ENCODE data around the gene CALD1.
A peak's percentile ranks its signal among the peaks of the same experiment; 100 is the strongest.

Gene CALD1

DNA sequence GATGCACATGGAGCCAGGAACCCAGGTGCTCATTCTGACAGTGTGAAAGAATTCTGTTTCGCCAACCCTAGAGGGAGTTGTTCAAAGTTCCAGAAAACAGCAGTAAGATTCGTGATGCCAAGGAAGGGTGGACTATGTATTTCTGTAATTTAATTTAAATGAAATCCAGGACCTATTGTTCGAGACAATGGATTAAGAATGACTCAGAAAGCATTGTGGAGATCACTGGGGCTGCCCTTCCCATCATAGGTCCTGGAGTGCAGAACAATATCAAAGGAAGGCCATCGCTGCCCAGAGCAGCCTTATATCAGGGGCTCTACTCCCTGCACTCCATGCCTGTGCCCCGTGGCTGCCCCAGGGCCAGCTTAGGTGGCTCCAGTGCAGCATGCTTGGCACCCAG is 32.1 kb upstream of the CALD1 start:
- Histone ChIP-seq H3K27me3 (ENCODE audit: insufficient read depth, low read length) (no peaks in the 10 kb centered on the region), H3K4me2 (ENCODE audit: low read length) (no peak overlapping the region), H3K36me3 (ENCODE audit: control insufficient read depth in 1 of 2, insufficient read depth in 2 of 2, low read length in 2 of 2) (no peaks in the 10 kb centered on the region), H3K4me3 (ENCODE audit: low read depth, low read length) (no peak overlapping the region), H3K79me1 (ENCODE audit: low read length) (peaks cover 7% of the 10 kb centered on the region), H3K23ac (ENCODE audit: low read length) (no peak overlapping the region), H2AK5ac (ENCODE audit: low read length) (no peak overlapping the region), H2BK5ac (ENCODE audit: low read depth, low read length, poor library complexity) (no peak overlapping the region), H2BK120ac (ENCODE audit: insufficient read depth, low read length, poor library complexity) (no peak overlapping the region), H3K14ac (ENCODE audit: low read length) (no peak overlapping the region), H2AFZ (ENCODE audit: insufficient read depth, low read length, poor library complexity) (no peak overlapping the region), H3K4ac (ENCODE audit: low read depth, low read length) (no peak overlapping the region), H3K18ac (ENCODE audit: low read length) (no peak overlapping the region), H2BK12ac (ENCODE audit: low read length) (peak overlapping the region; percentile 21), H3K27ac (ENCODE audit: low read depth, low read length) (no peak overlapping the region), H4K12ac (ENCODE audit: low read depth, low read length) (no peak overlapping the region), H3K9me3 (ENCODE audit: insufficient read depth, low read depth, low read length) (no peaks in the 10 kb centered on the region), H3K9ac (ENCODE audit: low read length) (no peak overlapping the region), H4K8ac (ENCODE audit: low read depth, low read length) (no peak overlapping the region), H4K91ac (ENCODE audit: low read depth, low read length) (peak overlapping the region; percentile 3), H3K4me1 (ENCODE audit: control insufficient read depth in 1 of 2, insufficient read depth in 2 of 2, low read length in 2 of 2) (peaks cover 11 to 17% of the 10 kb centered on the region in 2 experiments), H3K79me2 (ENCODE audit: control insufficient read depth, insufficient read depth, low read length, poor library complexity) (no peaks in the 10 kb centered on the region)
- no CpG with 5 or more reads among the region's 5 CpGs for WGBS (ENCODE audit: extremely low coverage, insufficient coverage, insufficient read length)
- no peak for DNase-seq

DNA sequence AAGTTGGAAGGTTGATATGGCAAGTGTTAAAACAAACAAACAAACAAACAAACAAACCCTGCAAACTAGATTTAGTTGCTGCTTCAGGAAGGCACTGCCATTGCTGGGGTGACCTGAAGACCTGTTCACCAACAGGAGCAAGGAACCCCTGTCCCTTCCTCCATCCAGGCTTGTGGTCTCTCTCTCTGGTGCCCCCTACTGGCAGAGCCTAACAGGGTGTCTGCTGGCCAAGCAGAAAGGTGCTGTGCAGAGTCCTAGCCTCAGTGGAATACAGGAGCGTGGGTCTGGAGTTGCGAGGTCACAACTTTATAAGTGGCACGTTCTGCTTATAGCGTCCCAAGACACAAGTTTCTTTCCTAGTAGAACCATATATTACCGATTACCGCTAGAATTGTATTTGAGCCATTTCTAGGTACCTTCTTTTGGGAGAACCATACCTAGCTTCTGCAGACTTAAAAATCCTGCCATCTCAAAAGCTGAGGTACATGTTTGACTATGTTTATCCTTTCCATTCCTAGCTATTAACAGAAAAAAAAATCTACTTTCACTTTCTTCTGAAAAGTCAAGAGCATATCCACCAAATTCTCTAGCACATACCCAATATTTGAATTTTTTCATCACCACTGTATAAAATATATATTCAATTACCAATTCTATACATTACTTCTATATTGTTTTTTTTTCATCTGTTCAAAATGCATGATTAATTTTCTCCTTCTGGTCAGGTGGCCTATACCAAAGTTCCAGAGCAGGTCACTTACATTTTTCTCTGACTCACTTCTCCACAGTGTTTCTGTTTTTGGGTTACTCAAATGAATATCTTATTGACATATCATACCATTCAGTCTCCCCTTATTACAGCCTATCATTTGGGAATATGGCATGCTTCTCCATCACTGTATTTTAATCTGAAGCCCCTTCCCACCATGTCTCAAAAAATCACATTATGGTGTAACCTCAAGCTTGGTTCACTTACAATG is 29.1 kb upstream of the CALD1 start:
- no peaks in the 10 kb centered on the region for H3K27me3 ChIP-seq (ENCODE audit: insufficient read depth, low read length)
- H3K79me2 ChIP-seq (ENCODE audit: control insufficient read depth, insufficient read depth, low read length, poor library complexity), result no peaks in the 10 kb centered on the region
- H2BK5ac ChIP-seq (ENCODE audit: low read depth, low read length, poor library complexity), result peak overlapping the region; percentile 25
- peak; percentile 46 to 67 for DNase-seq
- H3K4me1 ChIP-seq (ENCODE audit: control insufficient read depth in 1 of 2, insufficient read depth in 2 of 2, low read length in 2 of 2), result peaks cover 2 to 13% of the 10 kb centered on the region in 2 experiments
- H4K8ac ChIP-seq (ENCODE audit: low read depth, low read length), result no peak overlapping the region
- H3K9ac ChIP-seq (ENCODE audit: low read length), result no peak overlapping the region
- no peak overlapping the region for H4K91ac ChIP-seq (ENCODE audit: low read depth, low read length)
- no peak overlapping the region for H3K4me3 ChIP-seq (ENCODE audit: low read depth, low read length)
- H3K14ac ChIP-seq (ENCODE audit: low read length), result no peak overlapping the region
- H3K27ac ChIP-seq (ENCODE audit: low read depth, low read length), result no peak overlapping the region
- no peak overlapping the region for H3K4ac ChIP-seq (ENCODE audit: low read depth, low read length)
- no peak overlapping the region for H3K18ac ChIP-seq (ENCODE audit: low read length)
- no peaks in the 10 kb centered on the region for H3K36me3 ChIP-seq (ENCODE audit: control insufficient read depth in 1 of 2, insufficient read depth in 2 of 2, low read length in 2 of 2)
- no peak overlapping the region for H3K4me2 ChIP-seq (ENCODE audit: low read length)
- no peak overlapping the region for H2BK120ac ChIP-seq (ENCODE audit: insufficient read depth, low read length, poor library complexity)
- no CpG with 5 or more reads among the region's 6 CpGs for WGBS (ENCODE audit: extremely low coverage, insufficient coverage, insufficient read length)
- peaks cover 2% of the 10 kb centered on the region for H3K79me1 ChIP-seq (ENCODE audit: low read length)
- no peak overlapping the region for H3K23ac ChIP-seq (ENCODE audit: low read length)
- no peak overlapping the region for H4K12ac ChIP-seq (ENCODE audit: low read depth, low read length)
- no peak overlapping the region for H2AFZ ChIP-seq (ENCODE audit: insufficient read depth, low read length, poor library complexity)
- no peak overlapping the region for H2AK5ac ChIP-seq (ENCODE audit: low read length)
- no peak overlapping the region for H2BK12ac ChIP-seq (ENCODE audit: low read length)
- no peaks in the 10 kb centered on the region for H3K9me3 ChIP-seq (ENCODE audit: insufficient read depth, low read depth, low read length)

DNA sequence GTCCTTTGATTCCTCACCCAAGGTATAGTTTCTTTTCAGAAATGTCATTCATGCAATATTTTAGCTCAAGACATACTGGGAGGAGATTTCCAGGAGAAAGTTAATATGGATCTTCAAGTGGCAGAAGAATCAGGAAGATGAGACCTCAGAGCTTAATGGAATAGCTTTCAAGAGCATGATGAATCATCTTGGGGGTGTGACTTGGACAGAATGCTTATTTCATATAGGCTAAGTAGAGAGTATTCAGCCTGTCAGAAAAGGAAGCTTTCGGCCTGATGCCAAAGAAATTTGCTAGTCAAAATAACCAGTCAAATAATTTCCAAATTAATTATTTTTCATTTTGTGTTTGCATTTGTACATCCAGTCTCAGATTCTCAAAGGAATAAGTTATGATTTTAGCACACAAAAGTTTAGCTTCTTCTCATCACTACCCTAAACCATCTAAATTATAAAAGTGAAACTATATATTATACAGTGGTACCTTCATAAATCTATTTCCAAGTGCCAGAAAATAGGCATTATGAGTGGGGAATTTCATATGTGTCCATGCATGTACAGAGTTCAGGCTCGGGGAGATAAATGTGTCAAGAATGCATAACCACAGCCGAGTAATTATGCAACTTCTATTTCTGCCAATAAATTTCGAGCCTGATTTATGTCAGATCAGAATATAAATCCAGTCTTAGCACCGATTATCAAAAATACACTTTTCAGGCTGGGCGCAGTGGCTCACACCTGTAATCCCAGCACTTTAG is 27.3 kb upstream of the CALD1 start:
- no peak overlapping the region for H3K4ac ChIP-seq (ENCODE audit: low read depth, low read length)
- H4K91ac ChIP-seq (ENCODE audit: low read depth, low read length), result no peak overlapping the region
- H3K79me2 ChIP-seq (ENCODE audit: control insufficient read depth, insufficient read depth, low read length, poor library complexity), result no peaks in the 10 kb centered on the region
- H3K36me3 ChIP-seq (ENCODE audit: control insufficient read depth in 1 of 2, insufficient read depth in 2 of 2, low read length in 2 of 2), result no peaks in the 10 kb centered on the region
- H2AK5ac ChIP-seq (ENCODE audit: low read length), result no peak overlapping the region
- no peak overlapping the region for H2BK5ac ChIP-seq (ENCODE audit: low read depth, low read length, poor library complexity)
- peaks cover 4% of the 10 kb centered on the region for H3K79me1 ChIP-seq (ENCODE audit: low read length)
- H2AFZ ChIP-seq (ENCODE audit: insufficient read depth, low read length, poor library complexity), result no peak overlapping the region
- no peak overlapping the region for H3K4me2 ChIP-seq (ENCODE audit: low read length)
- peaks cover 4 to 9% of the 10 kb centered on the region in 2 experiments for H3K4me1 ChIP-seq (ENCODE audit: control insufficient read depth in 1 of 2, insufficient read depth in 2 of 2, low read length in 2 of 2)
- no CpG with 5 or more reads among the region's 6 CpGs for WGBS (ENCODE audit: extremely low coverage, insufficient coverage, insufficient read length)
- no peak overlapping the region for H3K9ac ChIP-seq (ENCODE audit: low read length)
- no peak overlapping the region for H3K23ac ChIP-seq (ENCODE audit: low read length)
- peak in 1 of 2 donors; percentile 29 for DNase-seq
- no peaks in the 10 kb centered on the region for H3K27me3 ChIP-seq (ENCODE audit: insufficient read depth, low read length)
- no peak overlapping the region for H4K8ac ChIP-seq (ENCODE audit: low read depth, low read length)
- H4K12ac ChIP-seq (ENCODE audit: low read depth, low read length), result no peak overlapping the region
- no peaks in the 10 kb centered on the region for H3K9me3 ChIP-seq (ENCODE audit: insufficient read depth, low read depth, low read length)
- no peak overlapping the region for H3K27ac ChIP-seq (ENCODE audit: low read depth, low read length)
- H2BK120ac ChIP-seq (ENCODE audit: insufficient read depth, low read length, poor library complexity), result no peak overlapping the region
- no peak overlapping the region for H3K4me3 ChIP-seq (ENCODE audit: low read depth, low read length)
- no peak overlapping the region for H3K18ac ChIP-seq (ENCODE audit: low read length)
- H3K14ac ChIP-seq (ENCODE audit: low read length), result no peak overlapping the region
- no peak overlapping the region for H2BK12ac ChIP-seq (ENCODE audit: low read length)

DNA sequence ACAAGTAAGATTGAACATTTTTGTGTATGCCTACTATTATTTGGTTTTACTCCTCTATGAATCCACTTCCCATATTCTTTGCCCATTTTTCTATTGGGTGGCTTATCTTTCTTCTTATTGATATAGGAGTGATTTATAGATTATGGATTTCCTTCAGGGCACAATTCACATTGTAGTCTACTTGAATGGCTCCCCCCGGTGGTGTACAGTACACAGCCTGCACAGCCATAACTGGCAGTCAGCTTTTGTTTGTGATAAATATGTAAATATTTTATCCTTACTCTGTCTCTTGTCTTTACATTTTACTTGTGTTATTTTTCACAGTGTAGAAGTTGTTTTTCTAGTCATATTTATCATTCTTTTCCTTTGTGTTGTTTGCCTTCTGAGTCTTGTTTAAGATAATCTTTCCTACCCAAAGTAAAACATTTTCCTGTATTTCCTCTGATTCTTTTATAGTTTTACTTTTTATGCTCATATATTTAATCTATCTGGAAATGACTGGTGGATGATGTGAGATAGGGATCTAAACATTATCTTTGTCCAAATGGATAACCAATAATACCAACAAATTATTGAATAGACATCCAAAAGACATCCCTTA is 23.9 kb upstream of the CALD1 start:
- Histone ChIP-seq H3K14ac (ENCODE audit: low read length) (no peak overlapping the region), H3K23ac (ENCODE audit: low read length) (no peak overlapping the region), H2BK12ac (ENCODE audit: low read length) (no peak overlapping the region), H3K9me3 (ENCODE audit: insufficient read depth, low read depth, low read length) (no peaks in the 10 kb centered on the region), H3K27ac (ENCODE audit: low read depth, low read length) (no peak overlapping the region), H3K4ac (ENCODE audit: low read depth, low read length) (no peak overlapping the region), H3K79me1 (ENCODE audit: low read length) (peaks cover 14% of the 10 kb centered on the region), H2AFZ (ENCODE audit: insufficient read depth, low read length, poor library complexity) (no peak overlapping the region), H4K12ac (ENCODE audit: low read depth, low read length) (no peak overlapping the region), H2BK120ac (ENCODE audit: insufficient read depth, low read length, poor library complexity) (no peak overlapping the region), H3K18ac (ENCODE audit: low read length) (no peak overlapping the region), H3K4me1 (ENCODE audit: control insufficient read depth in 1 of 2, insufficient read depth in 2 of 2, low read length in 2 of 2) (peaks cover 6 to 16% of the 10 kb centered on the region in 2 experiments), H2AK5ac (ENCODE audit: low read length) (no peak overlapping the region), H4K91ac (ENCODE audit: low read depth, low read length) (no peak overlapping the region), H3K27me3 (ENCODE audit: insufficient read depth, low read length) (no peaks in the 10 kb centered on the region), H3K79me2 (ENCODE audit: control insufficient read depth, insufficient read depth, low read length, poor library complexity) (no peaks in the 10 kb centered on the region), H3K4me2 (ENCODE audit: low read length) (no peak overlapping the region), H3K36me3 (ENCODE audit: control insufficient read depth in 1 of 2, insufficient read depth in 2 of 2, low read length in 2 of 2) (no peaks in the 10 kb centered on the region), H3K4me3 (ENCODE audit: low read depth, low read length) (no peak overlapping the region), H3K9ac (ENCODE audit: low read length) (no peak overlapping the region), H4K8ac (ENCODE audit: low read depth, low read length) (no peak overlapping the region), H2BK5ac (ENCODE audit: low read depth, low read length, poor library complexity) (no peak overlapping the region)
- DNase-seq, result peak in 1 of 2 donors; percentile 55
- no CpG with 5 or more reads among the region's 1 CpG for WGBS (ENCODE audit: extremely low coverage, insufficient coverage, insufficient read length)
